HG02973 (cell line): ENCODE measurements around the gene RBMY1B.
A peak's percentile ranks its signal among the peaks of the same experiment; 100 is the strongest.
"Not testable (repeated sequence)": the region's sequence is repeated elsewhere in the genome, so short reads cannot be mapped to it uniquely, and the experiment has no call there.

Source experiments
- ATAC-seq: cut with Tn5 transposase; IDR thresholded peaks from one replicate; pipeline ENCODE4 v1.9.1; 2021; ENCODE audit warnings: moderate library complexity; ENCODE audit not compliant: unreplicated experiment

RBMY1B gene

GRCh38 chrY:21511038-21511437 is at the start of gene RBMY1B:
Gene RBMY1B (plus strand): TSS chrY:21511338. CDS start chrY:21513351, 2,013 bp downstream.
- not testable (repeated sequence) for ATAC-seq

- not testable (repeated sequence) for ATAC-seq
Observed at GRCh38 chrY:21462915-21463314, 48.2 kb upstream of the RBMY1B start.

DNA sequence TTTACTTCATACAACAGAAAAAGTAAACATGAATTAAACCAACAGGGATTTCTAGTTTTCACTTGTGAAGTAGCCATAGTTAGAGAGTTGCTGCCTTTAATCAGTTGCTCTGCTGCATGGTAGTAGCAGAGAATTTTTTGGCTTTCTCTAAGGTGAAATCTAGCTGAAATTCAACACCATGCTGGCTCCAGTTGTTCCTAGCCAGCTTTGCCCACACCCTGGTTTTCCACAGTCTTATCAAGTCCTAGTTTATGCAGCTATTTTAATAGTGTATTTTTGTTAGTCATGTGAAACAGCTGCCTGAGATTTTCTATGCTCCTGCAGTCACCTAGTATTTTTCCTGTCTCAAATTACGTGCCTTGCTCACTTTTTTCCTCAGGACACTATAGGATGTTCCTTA is 28.2 kb upstream of the RBMY1B start:
- ATAC-seq = no peak

- ATAC-seq = not testable (repeated sequence)
Observed at GRCh38 chrY:21534579-21534978, 23.4 kb downstream of the RBMY1B start, which contains the start of gene RBMY1A1. Gene RBMY1A1 (plus strand): TSS chrY:21534879. CDS start chrY:21536892, 2,013 bp downstream.

GRCh38 chrY:21559316-21559984 is 48.3 kb downstream of the RBMY1B start:
- peak; percentile 91 for ATAC-seq
